Measurements from ENCODE around the gene DUSP21. TPM values are rescaled to one million over a fixed set of nuclear protein-coding genes. Genes with fewer than 3 reads are reported as not detected.

The DUSP21 gene
- total and polyA plus RNA-seq, 2 of the 4 experiments (the other 2 are of a cell fraction) = not detected

DNA sequence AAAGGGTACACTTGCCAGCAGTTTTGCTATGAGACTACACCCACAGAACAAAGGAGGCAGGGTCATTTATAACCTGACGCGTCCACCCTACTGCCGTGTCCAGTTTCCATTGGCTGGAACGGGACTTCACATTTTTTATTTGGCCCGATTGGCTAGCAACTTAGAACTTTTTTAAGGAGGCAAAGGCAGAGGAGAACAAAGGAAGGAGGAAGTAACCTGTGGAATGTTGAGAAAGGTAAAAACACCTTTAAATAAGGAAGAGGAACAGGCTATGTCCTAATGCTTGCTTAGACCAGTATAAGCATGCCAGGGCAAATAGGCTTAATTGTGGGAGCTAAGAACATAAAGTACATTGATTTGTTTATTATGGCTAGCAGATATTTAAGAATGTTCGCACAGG is 47.8 kb downstream of the DUSP21 start:
- Histone ChIP-seq H2BK5ac (ENCODE audit: low read depth, low read length, poor library complexity, severe bottlenecking) (no peak overlapping the region), H3K18ac (ENCODE audit: low read depth, low read length) (no peak overlapping the region), H2BK20ac (ENCODE audit: low read depth, low read length) (no peak overlapping the region), H3K9ac (ENCODE audit: low read depth, low read length) (no peak overlapping the region), H2AK5ac (ENCODE audit: low read depth, low read length) (no peak overlapping the region), H3K4ac (ENCODE audit: low read depth, low read length) (no peak overlapping the region), H3K9me3 (ENCODE audit: control insufficient read depth, insufficient read depth, low read length) (no peaks in the 10 kb centered on the region), H3K27me3 (ENCODE audit: control insufficient read depth, insufficient read depth, low read length) (no peaks in the 10 kb centered on the region), H3K79me1 (ENCODE audit: low read depth in 1 of 2, low read length in 2 of 2) (peaks cover 6 to 16% of the 10 kb centered on the region in 2 experiments), H3K4me3 (ENCODE audit: insufficient read depth, low read depth, low read length) (no peak overlapping the region), H3K23ac (ENCODE audit: low read depth, low read length) (no peak overlapping the region), H2BK120ac (ENCODE audit: low read depth, low read length) (no peak overlapping the region), H3K4me2 (ENCODE audit: low read depth, low read length) (no peak overlapping the region), H3K4me1 (ENCODE audit: control insufficient read depth, insufficient read depth, low read length) (no peaks in the 10 kb centered on the region), H4K20me1 (ENCODE audit: insufficient read depth, low read length) (peaks cover 55% of the 10 kb centered on the region), H2BK15ac (ENCODE audit: low read depth, low read length) (no peak overlapping the region), H4K8ac (ENCODE audit: low read depth in 2 of 2, low read length in 2 of 2) (no peak overlapping the region), H2AFZ (replicated peaks; ENCODE audit: low read length, poor library complexity) (no peak overlapping the region), H4K5ac (ENCODE audit: low read depth, low read length) (no peak overlapping the region), H3K9me1 (ENCODE audit: insufficient read depth, low read length) (no peaks in the 10 kb centered on the region), H4K91ac (ENCODE audit: insufficient read depth, low read depth, low read length) (no peak overlapping the region), H3K36me3 (ENCODE audit: control insufficient read depth, insufficient read depth, low read length) (no peaks in the 10 kb centered on the region), H3K56ac (ENCODE audit: extremely low read depth, insufficient read depth, low read length) (no peak overlapping the region), H3K27ac (ENCODE audit: insufficient read depth, low read length) (no peak overlapping the region), H3K14ac (replicated peaks; ENCODE audit: low read depth, low read length) (no peak overlapping the region), H2AK9ac (replicated peaks; ENCODE audit: low read depth, low read length, poor library complexity) (no peak overlapping the region)
- DNase-seq (no peak), ATAC-seq (ENCODE audit: low read depth) (no peak)
- BruUV-seq (replicated peaks) = no TSS peak
- TF ChIP-seq, protein P1, sequence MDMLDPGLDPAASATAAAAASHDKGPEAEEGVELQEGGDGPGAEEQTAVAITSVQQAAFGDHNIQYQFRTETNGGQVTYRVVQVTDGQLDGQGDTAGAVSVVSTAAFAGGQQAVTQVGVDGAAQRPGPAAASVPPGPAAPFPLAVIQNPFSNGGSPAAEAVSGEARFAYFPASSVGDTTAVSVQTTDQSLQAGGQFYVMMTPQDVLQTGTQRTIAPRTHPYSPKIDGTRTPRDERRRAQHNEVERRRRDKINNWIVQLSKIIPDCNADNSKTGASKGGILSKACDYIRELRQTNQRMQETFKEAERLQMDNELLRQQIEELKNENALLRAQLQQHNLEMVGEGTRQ (IDR thresholded peaks at IDR 0.05; ENCODE audit: low read depth, low read length) = no peak
- no peak for TF ChIP-seq RCOR1 (IDR thresholded peaks at IDR 0.05; ENCODE audit: insufficient replicate concordance, low read length)
- TF ChIP-seq RFX5 (IDR thresholded peaks at IDR 0.05; ENCODE audit: low read depth, low read length) = no peak
- TF ChIP-seq MXI1 (IDR thresholded peaks at IDR 0.05; ENCODE audit: borderline replicate concordance, low read depth, low read length) = no peak
- TF ChIP-seq FOS (IDR thresholded peaks at IDR 0.05; ENCODE audit: low read depth, low read length) = no peak
- ChIA-PET CTCF (no interaction called here), POLR2A (ENCODE audit: unreplicated experiment) (no interaction called here)
- dilution Hi-C loops (cut with HindIII; ENCODE audit: low sequenced_read_pairs, unreplicated experiment) (no loop called here), in situ Hi-C loops (cut with MboI; ENCODE audit: low sequenced_read_pairs) (no loop called here), intact Hi-C loops (cut with micrococcal nuclease) (no loop called here)
- no CpG with 5 or more reads among the region's 6 CpGs for WGBS, 2 experiments (ENCODE audit: extremely low coverage in 2 of 2, insufficient read length in 1 of 2)

Other genes starting within 250 kb of the DUSP21 start
- gene KDM6A, start 29.2 kb downstream of the DUSP21 start, total RNA-seq (2012; rRNA removed) = 24.9 and 25.3 TPM in 2 replicates
- gene KDM6A, start 29.2 kb downstream of the DUSP21 start, polyA plus RNA-seq (2012; rRNA removed) = 11.7 TPM in 2 replicates